GM19099 (cell line): ENCODE results near the gene PCK1.

ENCODE experiments used
- POLR2A ChIP-seq: IDR thresholded peaks from 3 replicates; pipeline ENCODE4 v1.6.1; 2011; ENCODE audit warnings: low read depth; ENCODE audit not compliant: insufficient read length; ENCODE audit errors: extremely low read depth

PCK1 gene

DNA sequence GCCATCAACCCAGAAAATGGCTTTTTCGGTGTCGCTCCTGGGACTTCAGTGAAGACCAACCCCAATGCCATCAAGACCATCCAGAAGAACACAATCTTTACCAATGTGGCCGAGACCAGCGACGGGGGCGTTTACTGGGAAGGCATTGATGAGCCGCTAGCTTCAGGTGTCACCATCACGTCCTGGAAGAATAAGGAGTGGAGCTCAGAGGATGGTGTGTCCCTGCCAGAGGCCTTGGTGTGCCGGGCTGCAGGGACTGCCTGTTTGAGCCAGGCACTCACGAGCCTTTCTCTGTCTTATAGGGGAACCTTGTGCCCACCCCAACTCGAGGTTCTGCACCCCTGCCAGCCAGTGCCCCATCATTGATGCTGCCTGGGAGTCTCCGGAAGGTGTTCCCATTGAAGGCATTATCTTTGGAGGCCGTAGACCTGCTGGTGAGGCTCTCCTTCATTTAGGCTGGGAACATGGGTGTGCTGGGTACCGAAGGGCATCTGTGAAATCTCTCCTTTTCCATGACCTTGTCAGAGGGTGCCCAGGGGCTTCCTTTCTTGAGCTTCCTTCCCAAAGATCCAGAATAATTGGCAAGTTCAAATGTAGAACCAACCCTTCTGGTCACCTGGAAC, 3.4 kb downstream of the PCK1 start:
- no peak for TF ChIP-seq POLR2A

DNA sequence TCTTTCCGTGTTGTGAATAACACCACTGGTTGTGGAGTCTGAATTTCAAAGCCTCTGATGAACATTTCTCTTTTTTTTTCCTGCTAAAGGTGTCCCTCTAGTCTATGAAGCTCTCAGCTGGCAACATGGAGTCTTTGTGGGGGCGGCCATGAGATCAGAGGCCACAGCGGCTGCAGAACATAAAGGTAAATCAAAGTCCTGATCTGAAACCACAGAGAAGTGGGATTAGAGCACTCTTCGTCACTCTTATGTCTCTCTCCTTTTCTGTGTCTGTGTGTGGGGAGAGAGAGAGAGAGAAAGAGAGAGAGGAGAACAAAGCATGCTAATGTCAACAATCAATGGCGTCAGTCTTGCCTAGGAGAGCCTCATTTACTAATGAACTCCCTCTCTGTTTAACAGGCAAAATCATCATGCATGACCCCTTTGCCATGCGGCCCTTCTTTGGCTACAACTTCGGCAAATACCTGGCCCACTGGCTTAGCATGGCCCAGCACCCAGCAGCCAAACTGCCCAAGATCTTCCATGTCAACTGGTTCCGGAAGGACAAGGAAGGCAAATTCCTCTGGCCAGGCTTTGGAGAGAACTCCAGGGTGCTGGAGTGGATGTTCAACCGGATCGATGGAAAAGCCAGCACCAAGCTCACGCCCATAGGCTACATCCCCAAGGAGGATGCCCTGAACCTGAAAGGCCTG, 4.2 kb downstream of the PCK1 start:
- TF ChIP-seq POLR2A, result no peak

DNA sequence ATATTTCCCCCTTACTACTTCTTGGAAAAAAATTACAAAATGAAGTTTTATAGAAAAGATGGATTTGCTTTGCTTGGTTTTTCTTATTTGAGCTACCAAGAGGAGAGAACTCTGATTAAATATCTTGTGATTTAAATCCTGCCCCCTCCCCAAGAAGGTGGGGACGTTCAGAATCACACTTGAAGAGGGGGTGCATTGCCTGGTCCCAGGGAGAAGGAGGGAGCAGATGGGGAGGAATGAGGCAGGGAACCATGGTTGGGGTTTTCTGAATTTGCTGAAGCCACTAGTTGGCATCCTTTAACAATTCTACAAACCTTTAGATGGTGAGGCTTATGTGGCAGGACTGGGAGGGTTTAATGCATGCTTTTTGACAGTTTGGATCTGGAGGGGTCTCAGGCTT, 5.5 kb downstream of the PCK1 start:
- TF ChIP-seq POLR2A, result no peak

DNA sequence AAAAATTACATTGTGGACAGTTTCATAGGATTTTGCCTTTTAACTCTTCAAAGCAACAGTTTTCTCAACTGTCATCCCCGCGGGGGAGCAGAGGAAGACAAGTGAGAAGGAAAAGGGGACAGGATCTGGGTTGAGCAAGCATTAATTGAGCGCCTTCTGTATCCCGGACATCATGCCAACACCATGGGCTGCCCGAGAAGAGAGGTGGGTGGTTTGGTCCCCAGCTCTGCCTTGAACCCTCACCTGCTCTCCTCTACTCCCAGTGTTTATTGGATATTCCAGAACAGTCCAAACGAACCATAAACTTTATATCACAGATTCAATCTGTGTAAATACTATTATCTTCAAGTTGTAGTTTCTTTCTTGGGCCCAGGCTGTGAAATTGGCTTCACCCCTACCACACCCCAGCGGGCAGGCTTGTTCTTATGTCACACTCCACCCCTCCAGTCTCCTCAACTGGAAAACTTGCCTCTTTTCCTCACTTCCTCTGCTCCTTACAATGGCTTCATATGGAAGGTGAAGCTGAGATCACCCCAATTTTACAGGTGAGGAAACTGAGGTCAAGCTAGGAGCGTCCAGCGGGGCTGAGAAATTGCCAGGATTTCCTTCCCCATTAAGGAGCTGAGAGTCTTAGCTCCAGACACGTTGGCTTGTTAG, 6.0 kb downstream of the PCK1 start:
- TF ChIP-seq POLR2A, result no peak

DNA sequence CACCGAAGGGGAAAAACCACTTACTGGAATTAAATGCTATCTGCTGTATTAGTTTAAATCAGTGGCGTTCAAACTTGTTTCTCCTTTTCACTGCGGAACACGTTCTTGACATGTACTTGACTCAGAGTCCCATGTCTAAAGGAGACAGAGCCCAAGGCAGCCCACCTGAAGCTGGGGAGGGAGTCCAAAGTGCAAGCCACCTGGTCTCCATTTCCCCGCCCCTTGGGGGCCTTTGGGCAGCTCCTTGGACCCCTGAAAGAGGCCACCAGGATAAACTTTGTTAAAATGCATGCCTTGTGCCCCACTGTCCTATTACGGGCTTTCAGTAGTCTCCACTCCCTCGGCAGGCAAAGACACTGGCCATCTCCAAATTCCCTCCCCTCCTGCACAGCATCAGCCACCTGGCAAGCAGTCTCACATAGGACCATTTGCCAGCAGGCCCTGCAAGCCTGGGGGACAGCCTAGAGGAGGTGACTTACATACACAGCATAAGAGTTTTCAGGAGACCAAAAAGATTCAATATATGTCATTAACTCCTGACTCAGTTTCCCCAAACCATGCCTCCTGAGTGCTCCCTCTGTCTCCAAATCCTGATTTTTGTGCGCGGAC, 6.7 kb downstream of the PCK1 start:
- no peak for TF ChIP-seq POLR2A

DNA sequence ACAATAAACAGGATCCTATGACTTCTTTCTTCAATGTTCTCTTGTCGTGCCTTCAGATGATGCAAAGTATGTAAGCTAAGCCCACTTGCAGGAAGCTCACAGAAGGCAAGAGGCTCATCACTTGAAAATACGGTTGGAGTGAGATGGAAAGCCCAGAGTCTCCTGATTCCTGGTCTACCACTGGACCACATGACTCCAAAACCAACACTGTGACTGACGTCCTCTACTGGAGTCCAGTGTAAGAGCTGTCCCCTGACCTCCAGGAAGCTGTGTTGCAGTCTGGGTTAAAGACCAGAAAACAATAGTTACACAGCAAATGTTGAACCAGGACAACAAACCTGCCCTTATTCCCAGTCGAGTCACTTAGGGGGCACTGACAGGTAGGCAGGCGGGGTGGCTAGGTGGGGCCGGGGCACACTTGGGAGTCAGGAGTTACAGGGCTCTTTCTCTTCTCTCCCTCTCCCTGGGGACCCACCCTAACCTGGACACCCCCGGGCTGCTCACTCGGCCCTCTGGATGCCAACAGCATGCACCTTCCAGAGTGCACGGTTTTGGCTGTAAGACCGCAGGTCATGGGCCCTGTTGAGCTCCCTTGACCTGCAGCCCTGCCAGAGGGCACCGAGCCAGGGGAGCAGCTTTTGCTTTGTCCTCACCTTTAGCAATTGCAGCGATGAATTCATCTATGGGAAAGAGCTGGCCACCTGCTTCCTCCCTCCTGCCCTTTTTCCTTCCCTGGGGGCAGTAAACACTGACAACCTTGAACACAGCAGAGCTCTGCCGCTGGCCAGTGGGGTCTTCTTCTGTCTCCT, 7.4 kb downstream of the PCK1 start:
- TF ChIP-seq POLR2A, result no peak

DNA sequence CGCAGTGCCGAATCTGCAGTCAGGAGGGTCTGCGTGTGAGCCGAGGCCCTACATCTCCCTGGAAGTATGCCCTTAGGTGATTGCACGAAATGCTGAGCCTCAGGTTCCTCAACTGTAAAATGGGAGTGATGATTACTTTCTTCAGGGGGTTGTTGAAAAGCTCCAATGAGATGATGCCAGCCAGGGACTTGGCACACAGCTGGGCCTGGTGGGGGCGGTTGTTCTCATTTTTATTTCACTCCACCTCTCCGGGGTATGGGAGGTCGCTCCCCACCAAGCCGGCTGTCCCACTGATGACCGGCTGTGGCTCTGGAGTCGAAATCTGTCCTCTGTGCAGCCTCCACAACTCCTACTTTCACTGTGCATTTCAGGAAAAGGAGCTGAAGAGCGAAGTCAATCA, 8.1 kb downstream of the PCK1 start:
- no peak for TF ChIP-seq POLR2A

DNA sequence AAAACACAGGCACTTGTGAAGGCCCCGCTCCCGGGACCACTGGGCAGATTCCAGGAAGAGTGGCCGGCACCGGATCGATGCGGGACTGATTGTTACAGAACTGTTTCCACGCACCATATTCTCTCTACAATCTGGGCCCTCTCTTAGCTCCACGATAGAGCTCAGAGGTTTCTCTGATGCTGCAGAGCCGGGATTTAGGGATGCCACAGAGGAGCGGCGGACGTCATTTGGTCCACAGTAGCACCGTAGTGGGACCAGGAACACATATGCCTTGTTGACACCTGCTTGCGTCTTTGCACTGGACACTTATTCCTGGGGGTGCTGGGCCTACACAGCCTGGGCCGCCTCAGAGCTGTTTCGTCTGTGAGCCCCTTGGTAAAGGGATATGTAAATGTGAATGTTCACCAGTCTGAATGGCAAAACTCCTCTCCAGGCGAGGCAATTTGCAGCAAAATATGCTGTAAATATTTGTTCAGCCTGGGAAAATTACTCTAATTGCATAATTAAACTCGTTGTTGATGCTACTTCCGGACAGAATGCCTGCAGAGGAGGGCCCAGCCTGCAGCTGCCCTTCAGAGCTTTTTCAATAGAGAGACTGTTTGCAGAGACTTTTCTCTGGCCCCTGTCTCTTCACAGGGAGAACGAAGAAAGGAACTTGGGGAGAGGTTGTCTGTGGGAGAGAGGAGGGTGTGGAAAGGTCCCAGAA, 9.4 kb downstream of the PCK1 start:
- TF ChIP-seq POLR2A, result no peak

DNA sequence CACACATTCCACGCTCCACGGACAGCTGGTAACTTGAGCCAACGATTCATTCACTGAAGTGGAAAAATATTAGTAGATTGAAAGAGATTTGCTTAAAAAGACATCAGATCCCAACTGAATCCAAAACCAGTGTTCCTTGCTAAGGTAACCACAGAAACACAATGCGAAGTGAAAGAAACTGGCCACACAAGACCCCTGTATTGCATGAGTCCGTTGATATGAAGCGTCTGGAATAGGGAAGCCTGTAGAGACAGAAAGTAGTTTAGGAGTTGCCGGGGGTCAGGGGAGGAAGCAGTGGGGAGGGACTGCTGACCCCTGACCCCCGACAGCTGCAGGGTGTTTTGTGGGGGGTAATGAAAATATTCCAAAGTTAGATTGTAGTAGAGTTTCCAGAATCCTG, 10.0 kb downstream of the PCK1 start:
- TF ChIP-seq POLR2A, result no peak

DNA sequence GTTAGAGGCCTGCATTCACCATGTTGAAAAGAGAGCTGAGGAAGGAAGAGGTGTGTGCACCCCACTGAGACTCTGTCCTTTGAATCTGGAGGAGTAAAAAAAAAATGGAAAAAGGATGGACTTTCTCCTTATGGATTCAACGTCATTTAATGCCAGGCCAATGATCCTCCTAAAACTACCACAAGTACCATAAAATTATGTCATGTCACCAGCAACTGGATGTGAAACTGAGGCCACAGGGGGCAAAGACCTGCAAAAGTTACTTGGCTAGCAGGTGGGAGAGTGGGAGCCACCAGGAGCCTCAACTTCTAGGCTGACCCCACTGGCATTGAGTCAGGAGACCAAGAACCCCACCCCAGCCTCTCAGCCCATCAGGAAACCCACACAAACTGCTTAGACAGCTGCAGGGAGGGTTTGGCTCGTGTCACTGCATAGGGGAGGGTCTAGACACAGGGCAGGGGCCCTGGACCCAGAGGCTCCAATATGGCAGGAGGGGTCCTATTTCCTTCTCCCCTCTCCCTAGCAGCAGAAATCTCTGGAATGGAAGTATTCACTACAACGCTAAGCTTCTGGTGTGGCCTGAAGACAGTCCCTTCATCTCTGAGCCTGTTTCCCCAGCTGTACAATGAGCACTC, 11.0 kb downstream of the PCK1 start:
- no peak for TF ChIP-seq POLR2A

DNA sequence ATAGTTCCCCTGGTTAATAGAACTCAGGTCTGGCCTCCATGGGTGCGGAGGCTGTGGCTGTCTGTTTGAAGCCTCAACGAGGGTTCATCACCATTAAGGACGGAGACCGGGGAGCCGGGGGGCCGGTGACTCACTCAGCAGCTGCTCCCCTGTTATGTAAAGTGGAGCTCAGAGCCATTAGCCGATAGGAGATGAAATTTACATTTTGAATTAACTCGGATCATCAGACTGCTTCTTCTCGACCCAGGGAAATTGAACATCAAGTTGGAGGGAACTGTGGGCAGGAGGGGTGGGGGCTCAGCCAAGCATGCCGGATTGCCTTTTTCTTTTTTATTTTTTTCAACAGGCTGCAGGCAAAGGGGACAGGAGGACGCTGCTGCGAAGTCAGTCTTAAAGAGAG, 12.3 kb downstream of the PCK1 start:
- TF ChIP-seq POLR2A, result no peak

DNA sequence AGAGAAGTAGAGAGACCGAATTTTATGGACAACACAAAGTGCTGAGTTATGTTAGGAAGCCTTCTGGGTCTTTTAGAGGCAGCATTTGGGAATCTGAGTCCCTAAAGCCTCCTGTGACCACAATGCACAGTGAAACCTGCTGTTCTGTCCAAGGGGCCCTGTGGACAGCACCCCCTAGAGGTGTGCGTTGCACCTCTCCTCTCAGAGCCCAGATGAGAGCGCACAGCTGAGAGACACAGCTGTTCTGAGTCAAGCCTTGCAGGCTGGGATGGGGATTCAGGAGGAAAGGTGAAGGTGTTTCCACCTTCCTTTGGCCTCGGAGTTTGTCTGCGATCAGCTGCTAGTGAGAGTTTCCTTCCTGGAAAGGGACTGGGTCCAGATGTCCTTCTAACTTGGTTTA, 13.0 kb downstream of the PCK1 start:
- TF ChIP-seq POLR2A, result no peak

DNA sequence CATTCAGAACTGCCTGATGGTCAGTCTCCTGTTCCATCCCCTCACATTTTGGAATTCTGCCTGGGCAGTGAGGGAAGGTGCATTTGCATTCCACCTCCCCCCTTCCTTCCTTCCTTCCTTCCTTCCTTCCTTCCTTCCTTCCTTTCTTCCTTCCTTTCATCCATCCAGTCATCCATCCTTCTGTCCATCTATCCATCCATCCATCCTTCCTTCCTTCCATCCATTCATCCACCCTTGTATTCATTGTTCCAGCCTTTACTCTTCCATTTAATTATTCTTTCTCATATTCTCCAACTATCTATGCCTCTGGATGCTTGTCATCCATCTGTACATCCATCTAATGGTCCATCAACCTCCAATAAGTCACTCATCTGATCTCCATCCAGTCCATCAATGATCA, 14.0 kb downstream of the PCK1 start:
- TF ChIP-seq POLR2A, result no peak

DNA sequence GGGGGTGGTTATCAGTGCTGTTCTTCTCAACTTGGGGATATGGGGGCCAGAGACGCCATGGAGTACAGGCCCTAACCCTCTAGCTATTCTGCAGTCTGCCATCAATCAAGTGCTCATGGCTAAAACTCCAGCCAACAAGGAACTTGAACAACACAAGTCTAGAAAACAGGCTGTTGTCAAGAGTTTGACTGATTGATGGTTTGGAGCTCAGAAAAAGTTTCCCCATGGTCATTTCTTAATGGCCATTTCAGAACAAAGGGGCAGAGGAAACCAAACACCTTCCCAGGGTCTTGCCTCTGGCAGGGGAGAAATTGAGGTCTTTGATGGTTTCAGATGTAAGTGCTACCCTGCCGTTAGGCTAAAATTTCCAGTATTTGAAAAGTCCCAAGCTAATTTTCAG, 15.1 kb downstream of the PCK1 start:
- TF ChIP-seq POLR2A, result no peak
